Measurements from ENCODE around the gene GPS1. TPM values are rescaled to one million over a fixed set of nuclear protein-coding genes. Genes with fewer than 3 reads are reported as not detected.

GPS1 gene
- total and polyA plus RNA-seq, 10 of the 15 experiments (the other 5 are each of a cell fraction or from before 2014, with no cell fraction given): 2.2 to 146 (median 77.7) TPM

GRCh38 chr17:82054351-82055022, 2.8 kb downstream of the GPS1 start:
- ChIA-PET SMC1A (ENCODE audit: uncharacterized antibody, unreplicated experiment) (no interaction called here), CTCF (no interaction called here), POLR2A (interaction anchor here (2.4 kb wide), 1 partner anchor 17 kb away, joined by 6 read pairs; the partner anchor contains the start of gene DCXR), RAD21 (ENCODE audit: unreplicated experiment) (no interaction called here)
- Histone ChIP-seq H3K79me2 (ENCODE audit: control insufficient read depth, insufficient read depth, low read length) (peaks cover 14% of the 10 kb centered on the region), H3K4me3 (no peak overlapping the region), H2AFZ (ENCODE audit: control insufficient read depth, low read depth, low read length) (no peak overlapping the region), H3K9me3 (replicated peaks; ENCODE audit: control insufficient read depth, insufficient read depth, low read length) (no peaks in the 10 kb centered on the region), H3K4me1 (ENCODE audit: control insufficient read depth, insufficient read depth, low read length) (peaks cover 4% of the 10 kb centered on the region), H3K36me3 (ENCODE audit: control insufficient read depth in 2 of 2, insufficient read depth in 2 of 2, low read length in 1 of 2) (peaks cover 0 to 19% of the 10 kb centered on the region in 2 experiments), H3K4me2 (ENCODE audit: control insufficient read depth, insufficient read depth) (no peak overlapping the region), H3K27ac (ENCODE audit: control insufficient read depth, insufficient read depth) (no peak overlapping the region), H3K27me3 (replicated peaks in 1 of 2; ENCODE audit: control insufficient read depth in 2 of 2, insufficient read depth in 2 of 2, low read length in 1 of 2) (no peaks in the 10 kb centered on the region), H3K9ac (ENCODE audit: control insufficient read depth, insufficient read depth, low read length) (no peak overlapping the region), H4K20me1 (ENCODE audit: control insufficient read depth, insufficient read depth) (no peaks in the 10 kb centered on the region)
- no peak for TF ChIP-seq RAD21 (IDR thresholded peaks at IDR 0.05; ENCODE audit: insufficient read depth, low read depth, low read length)
- in situ Hi-C loops (cut with MboI): no loop called here
- DNase-seq (ENCODE audit: low read depth, low spot score) (no peak), ATAC-seq (no peak), FAIRE-seq (no peak)
- WGBS (ENCODE audit: insufficient coverage, insufficient replicate concordance, low lambda C conversion rate, missing lambda C conversion rate): 97% methylated on average over 37 of the region's 38 CpGs
- BruUV-seq (replicated peaks): no TSS peak
- intact Hi-C loops (cut with micrococcal nuclease; ENCODE audit: unreplicated experiment): loop anchor here (5.0 kb wide), 1 partner anchor 43 kb away; the partner anchor contains the start of gene FASN

- DNase-seq (ENCODE audit: low read depth, low spot score): no peak
- Histone ChIP-seq H3K79me2 (ENCODE audit: control insufficient read depth, insufficient read depth, low read length) (peaks cover 14% of the 10 kb centered on the region), H4K20me1 (ENCODE audit: control insufficient read depth, insufficient read depth) (no peaks in the 10 kb centered on the region), H2AFZ (ENCODE audit: control insufficient read depth, low read depth, low read length) (no peak overlapping the region), H3K4me2 (ENCODE audit: control insufficient read depth, insufficient read depth) (no peak overlapping the region), H3K9me3 (replicated peaks; ENCODE audit: control insufficient read depth, insufficient read depth, low read length) (no peaks in the 10 kb centered on the region), H3K36me3 (ENCODE audit: control insufficient read depth in 2 of 2, insufficient read depth in 2 of 2, low read length in 1 of 2) (peaks cover 0 to 27% of the 10 kb centered on the region in 2 experiments), H3K4me1 (ENCODE audit: control insufficient read depth, insufficient read depth, low read length) (peaks cover 4% of the 10 kb centered on the region), H3K27me3 (replicated peaks in 1 of 2; ENCODE audit: control insufficient read depth in 2 of 2, insufficient read depth in 2 of 2, low read length in 1 of 2) (no peaks in the 10 kb centered on the region), H3K9ac (ENCODE audit: control insufficient read depth, insufficient read depth, low read length) (no peak overlapping the region), H3K4me3 (no peak overlapping the region), H3K27ac (ENCODE audit: control insufficient read depth, insufficient read depth) (no peak overlapping the region)
- intact Hi-C loops (cut with micrococcal nuclease; ENCODE audit: unreplicated experiment): no loop called here
- FAIRE-seq: no peak
- TF ChIP-seq STAT1 (conservative IDR thresholded peaks at IDR 0.05): no peak
- peak; percentile 59 for TF ChIP-seq POLR2A (IDR thresholded peaks at IDR 0.05; ENCODE audit: low read depth, low read length)
- TF ChIP-seq SKIL (IDR thresholded peaks at IDR 0.05; ENCODE audit: low read depth, poor library complexity, severe bottlenecking): no peak
- no peak for TF ChIP-seq TCF7 (IDR thresholded peaks at IDR 0.05; ENCODE audit: borderline replicate concordance)
- RAD21 ChIA-PET (ENCODE audit: unreplicated experiment): no interaction called here
- no peak for ATAC-seq
- WGBS (ENCODE audit: insufficient coverage, insufficient replicate concordance, low lambda C conversion rate, missing lambda C conversion rate): 69% methylated on average over 23 of the region's 26 CpGs
- CTCF ChIA-PET: no interaction called here
- POLR2A ChIA-PET: interaction anchor here (0.6 to 2.4 kb wide), 2 partner anchors 11 to 18 kb away, joined by 3 to 6 read pairs; partner anchors contain the start of gene DCXR
- in situ Hi-C loops (cut with MboI): no loop called here
- no TSS peak for BruUV-seq (replicated peaks)
- SMC1A ChIA-PET (ENCODE audit: uncharacterized antibody, unreplicated experiment): no interaction called here
These were observed 3.6 kb downstream of the GPS1 start for GRCh38 chr17:82055023-82055964.
